ENCODE measurements around the gene TMEM108. TPM values are rescaled to one million over a fixed set of nuclear protein-coding genes. Genes with fewer than 3 reads are reported as not detected.

Gene TMEM108
- total RNA-seq, 2 experiments from 2014 or later = not detected

- Histone ChIP-seq H3K27ac (ENCODE audit: low read depth, low read length, poor library complexity, severe bottlenecking) (no peak overlapping the region), H3K4me1 (ENCODE audit: insufficient read depth, low read length, poor library complexity, severe bottlenecking) (no peaks in the 10 kb centered on the region), H3K4me2 (ENCODE audit: low read length) (no peak overlapping the region), H3K4me3 (ENCODE audit: low read depth, low read length, poor library complexity, severe bottlenecking) (no peak overlapping the region), H3K79me2 (ENCODE audit: insufficient read depth, low read depth, low read length) (no peaks in the 10 kb centered on the region), H2AFZ (ENCODE audit: low read length) (no peak overlapping the region), H4K20me1 (ENCODE audit: insufficient read depth, low read length) (no peaks in the 10 kb centered on the region), H3K9me3 (ENCODE audit: low read length) (no peaks in the 10 kb centered on the region), H3K36me3 (ENCODE audit: insufficient read depth, low read length) (no peaks in the 10 kb centered on the region), H3K9me2 (ENCODE audit: insufficient read depth, low read length) (no peaks in the 10 kb centered on the region)
- no peak for DNase-seq (ENCODE audit: low spot score)
- intact Hi-C loops (cut with micrococcal nuclease; ENCODE audit: unreplicated experiment) = no loop called here
- ChIA-PET POLR2A (interaction anchor here (0.6 kb wide), 2 partner anchors 14 to 1812 kb away, joined by 4 read pairs; no protein-coding TSS in a partner anchor), CTCF (ENCODE audit: unreplicated experiment) (no interaction called here)
- TF ChIP-seq CTCF (conservative IDR thresholded peaks at IDR 0.05; ENCODE audit: low read length) (no peak), EZH2phosphoT487 (IDR thresholded peaks at IDR 0.05; ENCODE audit: borderline replicate concordance, low read depth, low read length) (no peak)
- no TSS peak for BruUV-seq (replicated peaks)
Measured at GRCh38 chr3:133106169-133106568, 68.0 kb downstream of the TMEM108 start.

- BruUV-seq (replicated peaks) = no TSS peak
- Histone ChIP-seq H3K9me3 (ENCODE audit: low read length) (no peaks in the 10 kb centered on the region), H3K36me3 (ENCODE audit: insufficient read depth, low read length) (no peaks in the 10 kb centered on the region), H3K4me1 (ENCODE audit: insufficient read depth, low read length, poor library complexity, severe bottlenecking) (no peaks in the 10 kb centered on the region), H3K9me2 (ENCODE audit: insufficient read depth, low read length) (no peaks in the 10 kb centered on the region), H3K27ac (ENCODE audit: low read depth, low read length, poor library complexity, severe bottlenecking) (no peak overlapping the region), H3K4me3 (ENCODE audit: low read depth, low read length, poor library complexity, severe bottlenecking) (no peak overlapping the region), H3K4me2 (ENCODE audit: low read length) (no peak overlapping the region), H2AFZ (ENCODE audit: low read length) (no peak overlapping the region), H4K20me1 (ENCODE audit: insufficient read depth, low read length) (no peaks in the 10 kb centered on the region), H3K79me2 (ENCODE audit: insufficient read depth, low read depth, low read length) (no peaks in the 10 kb centered on the region)
- intact Hi-C loops (cut with micrococcal nuclease; ENCODE audit: unreplicated experiment) = no loop called here
- ChIA-PET POLR2A (no interaction called here), CTCF (ENCODE audit: unreplicated experiment) (no interaction called here)
- TF ChIP-seq EZH2phosphoT487 (IDR thresholded peaks at IDR 0.05; ENCODE audit: borderline replicate concordance, low read depth, low read length) = no peak
- no peak for TF ChIP-seq CTCF (conservative IDR thresholded peaks at IDR 0.05; ENCODE audit: low read length)
- no peak for DNase-seq (ENCODE audit: low spot score)
Measured at GRCh38 chr3:133112666-133113065, 74.5 kb downstream of the TMEM108 start.

- no peaks in the 10 kb centered on the region for H3K79me2 ChIP-seq (ENCODE audit: insufficient read depth, low read depth, low read length)
- intact Hi-C loops (cut with micrococcal nuclease; ENCODE audit: unreplicated experiment) = no loop called here
- H3K9me2 ChIP-seq (ENCODE audit: insufficient read depth, low read length) = no peaks in the 10 kb centered on the region
- CTCF ChIA-PET (ENCODE audit: unreplicated experiment) = no interaction called here
- no TSS peak for BruUV-seq (replicated peaks)
- no peak overlapping the region for H2AFZ ChIP-seq (ENCODE audit: low read length)
- H3K4me2 ChIP-seq (ENCODE audit: low read length) = no peak overlapping the region
- no peak for DNase-seq (ENCODE audit: low spot score)
- no peaks in the 10 kb centered on the region for H3K4me1 ChIP-seq (ENCODE audit: insufficient read depth, low read length, poor library complexity, severe bottlenecking)
- no peaks in the 10 kb centered on the region for H4K20me1 ChIP-seq (ENCODE audit: insufficient read depth, low read length)
- no peak overlapping the region for H3K4me3 ChIP-seq (ENCODE audit: low read depth, low read length, poor library complexity, severe bottlenecking)
- H3K27ac ChIP-seq (ENCODE audit: low read depth, low read length, poor library complexity, severe bottlenecking) = no peak overlapping the region
- POLR2A ChIA-PET = no interaction called here
- no peak for TF ChIP-seq EZH2phosphoT487 (IDR thresholded peaks at IDR 0.05; ENCODE audit: borderline replicate concordance, low read depth, low read length)
- TF ChIP-seq CTCF (conservative IDR thresholded peaks at IDR 0.05; ENCODE audit: low read length) = no peak
- H3K36me3 ChIP-seq (ENCODE audit: insufficient read depth, low read length) = no peaks in the 10 kb centered on the region
- H3K9me3 ChIP-seq (ENCODE audit: low read length) = no peaks in the 10 kb centered on the region
Measured at GRCh38 chr3:133113526-133113925, 75.3 kb downstream of the TMEM108 start.
